CD4-positive, alpha-beta T cell (primary cell): Measurements from ENCODE around the gene CDK15. TPM values are rescaled to one million over a fixed set of nuclear protein-coding genes. Genes with fewer than 3 reads are reported as not detected.

Source experiments
- ATAC-seq: fragments of 200-7000 bp; cut with Tn5 transposase; one replicate; pipeline ENCODE4 v1.10.0; 2022; ENCODE audit warnings: mild to moderate bottlenecking; ENCODE audit not compliant: poor library complexity
- CTCF ChIA-PET: fragments of 350-600 bp; sonication (Branson Sonifier 250); formaldehyde crosslinking; loops from one replicate; lab custom pipeline; 2021; ENCODE audit warnings: antibody characterized with exemption, inconsistent platforms; lab: Charles Lee
- POLR2A ChIA-PET: fragments of 350-600 bp; sonication (Branson Sonifier 250); formaldehyde crosslinking; loops from one replicate; lab custom pipeline; 2021; ENCODE audit warnings: antibody characterized with exemption, inconsistent platforms; lab: Charles Lee
- DNase-seq, 14 experiments: peaks; one replicate each; pipeline ENCODE4 v3.0.0-alpha.2; 2013 to 2020; ENCODE audit warnings: mixed read lengths in 2 of 14
- H3K27ac ChIP-seq, 2 donors: one replicate each; pipeline versions ENCODE4 v1.5.1 to v1.7.0; 2013; ENCODE audit warnings: low read length in 2 of 2, low read depth in 1 of 2, mild to moderate bottlenecking in 1 of 2
- H3K27me3 ChIP-seq, 2 experiments: 1 replicate in 1 of 2; 2 replicates in 1 of 2; pipeline versions ENCODE4 v1.6.1 to v1.7.0; 2013; ENCODE audit warnings: low read length in 2 of 2, control low read depth in 1 of 2, mild to moderate bottlenecking in 1 of 2, moderate library complexity in 1 of 2; ENCODE audit not compliant: insufficient read depth in 2 of 2, control insufficient read depth in 1 of 2
- H3K36me3 ChIP-seq: one replicate; pipeline ENCODE4 v1.6.1; 2013; ENCODE audit warnings: low read length, control low read depth; ENCODE audit not compliant: insufficient read depth
- H3K4me1 ChIP-seq: one replicate; pipeline ENCODE4 v1.6.1; 2013; ENCODE audit warnings: low read length, control low read depth; ENCODE audit not compliant: insufficient read depth
- H3K4me3 ChIP-seq: one replicate; pipeline ENCODE4 v1.5.1; 2013; ENCODE audit warnings: mild to moderate bottlenecking, low read length, moderate library complexity
- H3K9me3 ChIP-seq, 2 experiments: 1 replicate in 1 of 2; 2 replicates in 1 of 2; pipeline versions ENCODE4 v1.6.1 to v1.7.0; 2013; ENCODE audit warnings: low read length in 2 of 2, mild to moderate bottlenecking in 2 of 2, control low read depth in 1 of 2, moderate library complexity in 1 of 2; ENCODE audit not compliant: control insufficient read depth in 1 of 2, insufficient read depth in 1 of 2
- H3K27ac Mint-ChIP-seq: one replicate; pipeline ENCODE4 v1.8.0; 2020; ENCODE audit warnings: mixed read lengths
- H3K27me3 Mint-ChIP-seq: one replicate; pipeline ENCODE4 v1.8.0; 2021; ENCODE audit warnings: mixed read lengths
- H3K36me3 Mint-ChIP-seq: one replicate; pipeline ENCODE4 v1.8.0; 2021; ENCODE audit warnings: low read depth, mixed read lengths
- H3K4me1 Mint-ChIP-seq: one replicate; pipeline ENCODE4 v1.8.0; 2021; ENCODE audit warnings: low read depth, mixed read lengths
- H3K4me3 Mint-ChIP-seq: one replicate; pipeline ENCODE4 v1.8.0; 2020; ENCODE audit warnings: mild to moderate bottlenecking, mixed read lengths
- H3K9me3 Mint-ChIP-seq: one replicate; pipeline ENCODE4 v1.8.0; 2020; ENCODE audit warnings: mixed read lengths
- intact Hi-C, 2 experiments: fragments of 100-400 bp; cut with DNase I in 1 of 2; cut with micrococcal nuclease in 1 of 2; formaldehyde crosslinking; loops; one replicate each; pipeline versions ENCODE4 v1.15.1 to v1.9.0; 2023 to 2025; cut with DNase I, micrococcal nuclease
- total RNA-seq, 174 experiments: library from RNA in 2 of 174; stranded (reverse) in 2 of 174; gene quantifications; one replicate each; pipeline ENCODE4 v1.2.3 and lab custom pipeline; 2021 to 2026
- TF ChIP-seq, protein P1 (sequence below): fragments of 200-600 bp; IDR thresholded peaks from one replicate; pipeline ENCODE4 v1.8.0; 2022; ENCODE audit warnings: antibody characterized with exemption, mild to moderate bottlenecking

Gene CDK15
- total RNA-seq, 2 experiments from 2014 or later = not detected

DNA sequence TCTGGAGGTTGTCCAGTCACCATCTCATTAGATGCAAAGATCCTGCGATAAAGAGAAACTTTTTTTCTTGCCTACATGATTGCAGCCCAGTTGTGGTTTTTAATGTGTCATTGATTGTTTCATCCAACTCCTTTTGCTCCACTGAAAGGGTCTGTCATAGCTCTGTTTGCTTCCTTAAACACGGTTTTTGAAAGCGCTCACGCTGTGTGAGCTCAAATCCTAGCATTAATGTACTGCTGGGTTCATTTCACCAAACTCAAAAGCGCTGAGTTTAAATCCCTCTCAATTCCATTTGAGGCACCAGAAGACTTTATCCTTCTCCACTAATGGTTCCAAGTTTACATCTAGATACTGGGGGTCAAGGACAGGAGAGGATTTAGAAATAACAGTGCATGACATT lies 53.6 kb downstream of the CDK15 start:
- peaks cover 20% of the 10 kb centered on the region for H3K4me1 Mint-ChIP-seq
- H3K27ac Mint-ChIP-seq = no peak overlapping the region
- H3K4me3 ChIP-seq = no peak overlapping the region
- H3K36me3 ChIP-seq = no peaks in the 10 kb centered on the region
- H3K4me1 ChIP-seq = peaks cover 9% of the 10 kb centered on the region
- intact Hi-C loops = loop anchor here (1.0 to 10.0 kb wide), 5 partner anchors 195 to 623 kb away; no protein-coding TSS in a partner anchor
- H3K9me3 ChIP-seq = no peaks in the 10 kb centered on the region
- TF ChIP-seq, protein P1, sequence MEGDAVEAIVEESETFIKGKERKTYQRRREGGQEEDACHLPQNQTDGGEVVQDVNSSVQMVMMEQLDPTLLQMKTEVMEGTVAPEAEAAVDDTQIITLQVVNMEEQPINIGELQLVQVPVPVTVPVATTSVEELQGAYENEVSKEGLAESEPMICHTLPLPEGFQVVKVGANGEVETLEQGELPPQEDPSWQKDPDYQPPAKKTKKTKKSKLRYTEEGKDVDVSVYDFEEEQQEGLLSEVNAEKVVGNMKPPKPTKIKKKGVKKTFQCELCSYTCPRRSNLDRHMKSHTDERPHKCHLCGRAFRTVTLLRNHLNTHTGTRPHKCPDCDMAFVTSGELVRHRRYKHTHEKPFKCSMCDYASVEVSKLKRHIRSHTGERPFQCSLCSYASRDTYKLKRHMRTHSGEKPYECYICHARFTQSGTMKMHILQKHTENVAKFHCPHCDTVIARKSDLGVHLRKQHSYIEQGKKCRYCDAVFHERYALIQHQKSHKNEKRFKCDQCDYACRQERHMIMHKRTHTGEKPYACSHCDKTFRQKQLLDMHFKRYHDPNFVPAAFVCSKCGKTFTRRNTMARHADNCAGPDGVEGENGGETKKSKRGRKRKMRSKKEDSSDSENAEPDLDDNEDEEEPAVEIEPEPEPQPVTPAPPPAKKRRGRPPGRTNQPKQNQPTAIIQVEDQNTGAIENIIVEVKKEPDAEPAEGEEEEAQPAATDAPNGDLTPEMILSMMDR = no peak
- H3K27me3 ChIP-seq = peaks cover 0 to 7% of the 10 kb centered on the region in 2 experiments
- H3K27me3 Mint-ChIP-seq = peaks cover 42% of the 10 kb centered on the region
- no peak for ATAC-seq
- H3K27ac ChIP-seq = no peak overlapping the region
- no peaks in the 10 kb centered on the region for H3K36me3 Mint-ChIP-seq
- DNase-seq = no peak
- no peak overlapping the region for H3K4me3 Mint-ChIP-seq
- ChIA-PET POLR2A (interaction anchor here (1.4 to 1.6 kb wide), 2 partner anchors 79 to 319 kb away, joined by 3 read pairs; partner anchors contain the start of gene ALS2), CTCF (interaction anchor here (0.5 to 1.5 kb wide), 5 partner anchors 8 to 319 kb away, joined by 3 to 13 read pairs (median 3); no protein-coding TSS in a partner anchor)
- no peaks in the 10 kb centered on the region for H3K9me3 Mint-ChIP-seq

DNA sequence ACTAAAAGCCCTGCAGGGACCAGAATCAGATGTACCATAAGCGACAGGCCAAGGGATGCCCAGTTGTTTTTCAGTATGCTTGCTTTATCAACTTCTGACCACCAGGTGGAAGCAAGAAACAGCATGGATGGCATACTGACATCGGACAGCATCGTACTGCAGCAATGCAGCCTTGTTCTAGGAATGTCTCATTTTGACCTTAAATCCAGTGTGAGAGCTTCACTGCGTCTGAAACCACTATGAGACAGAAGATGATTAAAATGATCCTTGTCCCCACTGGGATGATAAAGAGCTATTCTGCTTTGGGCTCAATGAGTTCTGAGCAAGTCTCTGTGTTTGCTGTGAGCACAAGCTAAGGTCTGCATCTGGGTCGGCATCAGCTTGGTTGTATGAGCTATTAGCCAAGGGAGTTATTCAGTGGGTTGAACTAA lies 54.3 kb downstream of the CDK15 start:
- Histone ChIP-seq H3K27me3 (peaks cover 0 to 7% of the 10 kb centered on the region in 2 experiments), H3K36me3 (no peaks in the 10 kb centered on the region), H3K4me1 (peaks cover 9% of the 10 kb centered on the region), H3K27ac (no peak overlapping the region), H3K9me3 (no peaks in the 10 kb centered on the region), H3K4me3 (no peak overlapping the region)
- peak in 11 of 14 experiments; percentile 3 to 72 (median 19) for DNase-seq
- Mint-ChIP-seq H3K4me1 (peaks cover 20% of the 10 kb centered on the region), H3K27ac (no peak overlapping the region), H3K36me3 (no peaks in the 10 kb centered on the region), H3K27me3 (peaks cover 42% of the 10 kb centered on the region), H3K4me3 (no peak overlapping the region), H3K9me3 (no peaks in the 10 kb centered on the region)
- intact Hi-C loops = loop anchor here (1.0 to 10.0 kb wide), 5 partner anchors 194 to 623 kb away; no protein-coding TSS in a partner anchor
- ChIA-PET CTCF (interaction anchor here (0.7 to 1.5 kb wide), 6 partner anchors 8 to 318 kb away, joined by 3 to 13 read pairs (median 3); no protein-coding TSS in a partner anchor), POLR2A (interaction anchor here (1.4 kb wide), 1 partner anchor 80 kb away, joined by 3 read pairs; the partner anchor contains the start of gene ALS2)
- peak; percentile 71 for ATAC-seq
- TF ChIP-seq, protein P1 = peak; percentile 75

DNA sequence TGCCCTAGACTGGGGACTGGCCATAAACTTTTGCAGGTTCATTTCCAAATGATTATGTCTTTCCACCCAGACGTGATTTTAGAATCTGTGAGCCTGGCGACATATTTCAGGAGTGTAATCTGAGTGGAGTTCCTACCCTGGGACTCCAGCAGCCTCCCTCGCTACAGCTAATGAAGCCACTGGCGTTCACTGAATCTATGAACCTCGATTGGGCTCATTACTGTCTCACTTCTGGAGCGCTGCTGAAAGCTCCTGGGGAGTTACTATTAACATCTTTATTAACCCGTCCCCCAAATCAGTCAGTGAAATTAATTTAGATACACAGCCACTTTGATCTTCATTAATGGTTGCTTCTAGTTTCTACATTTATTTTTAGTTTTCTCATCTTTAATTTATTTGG lies 56.5 kb downstream of the CDK15 start:
- no peaks in the 10 kb centered on the region for H3K9me3 Mint-ChIP-seq
- no peak overlapping the region for H3K4me3 Mint-ChIP-seq
- Histone ChIP-seq H3K27me3 (peaks cover 0 to 2% of the 10 kb centered on the region in 2 experiments), H3K4me1 (peaks cover 9% of the 10 kb centered on the region), H3K9me3 (no peaks in the 10 kb centered on the region), H3K27ac (no peak overlapping the region), H3K4me3 (no peak overlapping the region), H3K36me3 (no peaks in the 10 kb centered on the region)
- no peak for ATAC-seq
- intact Hi-C loops = loop anchor here (5.0 to 10.0 kb wide), 2 partner anchors 192 to 626 kb away; no protein-coding TSS in a partner anchor
- TF ChIP-seq, protein P1 = no peak
- H3K36me3 Mint-ChIP-seq = no peaks in the 10 kb centered on the region
- H3K27ac Mint-ChIP-seq = no peak overlapping the region
- DNase-seq = no peak
- POLR2A ChIA-PET = no interaction called here
- H3K27me3 Mint-ChIP-seq = peaks cover 48% of the 10 kb centered on the region
- peaks cover 20% of the 10 kb centered on the region for H3K4me1 Mint-ChIP-seq
- CTCF ChIA-PET = no interaction called here
